Left hindlimb (tissue), 1 donor: Measurements from ENCODE around the gene CIB1.

Source experiments
- DNase-seq: peaks from one replicate; pipeline ENCODE4 v3.0.0-alpha.2; 2018

The CIB1 gene

DNA sequence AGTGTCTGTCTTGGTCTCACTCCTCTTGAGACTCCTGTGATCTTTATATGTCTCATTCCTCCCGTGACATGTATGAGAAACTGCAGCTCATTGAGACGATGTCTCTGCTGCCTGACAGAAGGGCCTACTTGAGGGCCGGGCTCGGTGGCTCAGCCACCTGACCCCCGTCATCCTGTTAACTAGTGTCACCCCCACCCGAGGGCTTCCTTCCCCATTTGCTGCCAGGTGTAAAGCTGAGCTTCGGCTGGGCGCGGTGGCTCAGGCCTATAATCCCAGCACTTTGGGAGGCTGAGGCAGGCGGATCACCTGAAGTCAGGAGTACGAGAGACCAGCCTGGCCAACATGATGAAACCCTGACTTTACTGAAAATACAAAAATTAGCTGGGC, 19.9 kb downstream of the CIB1 start:
- no peak for DNase-seq

DNA sequence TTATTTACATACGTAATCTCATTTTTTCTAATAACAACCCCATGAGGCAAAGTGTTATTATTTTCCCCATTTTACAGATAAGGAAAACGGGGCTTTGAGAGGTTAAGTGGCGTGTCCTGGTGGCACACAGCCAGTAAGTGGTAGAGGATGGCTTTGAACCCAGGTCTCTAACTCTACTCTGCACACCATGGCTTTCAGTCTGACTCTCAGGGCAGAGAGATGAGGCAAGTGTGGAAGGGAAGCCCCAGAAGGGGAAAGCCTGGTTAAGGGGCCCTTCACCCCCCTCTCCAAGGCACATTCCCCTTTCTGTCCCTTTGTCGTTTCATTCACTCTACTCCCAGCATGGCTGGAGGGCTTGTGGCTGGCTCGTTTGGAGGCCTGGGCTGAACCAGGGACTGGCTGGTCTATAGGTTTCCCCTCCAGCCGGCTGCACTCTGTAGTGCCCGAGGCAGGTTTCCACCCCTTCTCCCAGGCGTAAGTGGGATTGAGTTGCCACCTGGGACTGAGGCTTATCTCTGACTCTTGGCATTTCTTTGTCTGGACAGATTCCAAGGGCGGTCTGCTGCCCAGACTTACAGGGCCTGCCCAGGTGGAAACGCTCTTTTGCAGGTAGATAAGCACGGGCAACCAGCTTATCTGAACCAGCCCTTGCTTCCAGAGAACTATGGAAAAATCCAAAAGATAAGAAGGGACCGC, 20.5 kb downstream of the CIB1 start:
- no peak for DNase-seq

DNA sequence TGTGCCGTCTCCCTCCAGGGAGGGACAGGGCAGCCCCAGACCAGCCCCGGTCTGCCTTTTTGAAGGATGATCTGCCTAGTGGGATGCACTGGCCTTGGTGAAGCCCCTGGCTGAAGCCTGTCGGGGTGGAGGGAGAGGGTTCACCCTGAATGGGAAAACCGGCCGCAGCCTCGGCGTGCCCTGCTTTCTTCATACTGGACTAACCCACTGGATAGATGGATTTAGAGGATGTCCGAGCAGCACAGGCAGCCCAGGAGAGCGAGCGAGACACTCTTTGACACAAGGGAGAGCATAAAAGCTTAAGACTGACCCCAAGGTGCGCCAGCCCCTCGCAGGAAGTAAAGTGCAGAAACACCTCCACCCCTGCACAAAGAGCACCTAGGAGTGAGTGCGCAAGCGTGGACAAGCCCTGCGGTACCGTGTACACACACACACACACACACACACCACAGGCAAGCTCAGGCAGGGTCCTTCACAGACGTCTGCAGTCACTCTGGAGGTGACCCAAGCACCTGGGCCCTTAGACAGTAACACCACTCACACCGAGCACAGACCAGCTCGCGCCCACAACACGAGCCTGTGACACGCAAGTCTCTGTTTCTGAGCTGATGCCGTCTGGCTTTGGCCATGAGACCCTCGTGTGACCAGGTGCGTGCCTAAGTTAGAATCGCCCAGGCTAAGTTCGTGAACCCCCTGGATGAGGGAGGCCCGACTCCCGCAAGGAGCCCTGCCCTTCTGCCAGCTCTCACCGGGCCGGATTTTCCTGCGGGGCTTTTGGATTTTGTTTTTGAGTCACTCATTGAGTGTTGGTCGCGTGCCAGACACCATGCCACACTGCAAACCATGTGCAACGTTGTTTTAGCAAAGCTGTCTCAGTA, 21.3 kb downstream of the CIB1 start:
- no peak for DNase-seq

DNA sequence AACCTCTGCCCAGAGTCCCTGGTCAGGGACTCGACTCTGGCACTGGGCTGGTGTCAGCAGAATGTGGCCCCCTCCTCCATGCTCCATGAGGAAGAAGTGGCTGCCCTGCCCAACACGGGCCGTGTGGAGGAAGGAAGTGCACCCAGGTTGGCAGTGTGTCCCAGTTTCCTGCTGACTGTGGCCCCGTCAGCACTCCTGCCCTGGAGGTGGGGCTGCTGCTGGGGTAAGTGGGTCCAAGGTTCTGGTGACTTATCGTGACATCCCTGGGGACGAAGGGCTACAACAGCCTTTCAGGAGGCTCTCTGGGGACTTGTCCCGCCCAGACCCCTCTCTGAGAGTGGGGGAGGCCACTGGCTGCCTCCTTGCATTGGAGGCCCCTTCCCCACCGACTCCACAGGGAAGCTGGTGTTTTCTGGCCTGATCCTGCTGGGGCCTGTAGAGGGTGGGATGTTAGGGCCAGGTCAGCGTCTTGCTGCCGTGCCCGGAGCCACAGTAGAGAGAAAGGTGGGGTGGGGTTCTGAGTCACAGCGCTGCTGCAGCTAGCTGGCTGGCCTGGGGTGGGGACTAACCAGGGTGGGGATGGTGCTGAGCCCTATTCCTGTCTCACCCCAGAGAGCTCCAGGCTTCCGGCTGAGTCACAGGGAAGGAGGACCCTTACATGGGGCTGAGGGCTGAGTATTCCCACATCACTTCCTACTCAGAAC, 22.1 kb downstream of the CIB1 start:
- no peak for DNase-seq

DNA sequence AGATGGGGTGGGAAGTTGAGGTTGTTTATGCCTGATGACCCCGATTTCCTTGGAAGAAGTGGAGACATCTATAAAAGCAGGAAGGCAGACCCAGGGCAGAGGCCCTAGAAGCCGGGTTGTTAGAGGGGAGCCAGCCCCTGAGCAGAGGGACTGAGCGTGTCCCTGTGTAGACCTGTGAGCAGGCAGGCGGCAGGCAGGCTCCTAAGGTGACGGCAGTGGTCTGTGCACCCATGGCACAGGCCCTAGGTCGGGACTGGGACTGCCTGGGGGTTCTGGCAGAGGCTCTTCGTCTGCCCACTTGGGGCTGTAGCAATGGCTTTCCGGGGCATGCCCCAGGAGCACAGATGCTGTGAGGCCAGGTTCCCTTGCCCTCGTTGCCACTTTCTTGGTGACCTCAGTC, 22.7 kb downstream of the CIB1 start:
- DNase-seq = no peak

DNA sequence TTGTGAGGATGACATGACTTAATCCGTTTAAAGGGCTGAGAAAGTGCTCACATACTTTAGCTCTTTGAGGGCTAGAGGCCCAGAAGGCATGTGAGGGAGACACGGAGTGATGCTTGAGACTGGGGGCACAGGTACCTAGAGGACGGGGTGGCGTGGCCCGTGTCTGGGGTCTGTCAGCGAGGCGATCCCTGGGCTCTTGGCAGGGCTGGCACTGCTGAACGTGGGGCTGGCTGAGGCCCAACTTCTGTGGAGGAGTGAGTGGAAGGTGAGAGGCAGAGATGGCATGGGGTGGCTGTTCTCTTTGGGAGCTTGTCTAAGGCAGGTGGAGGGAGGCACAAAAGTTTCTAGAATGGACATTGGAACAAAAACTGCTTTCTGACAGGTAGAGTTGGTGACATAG, 23.1 kb downstream of the CIB1 start:
- DNase-seq = no peak

DNA sequence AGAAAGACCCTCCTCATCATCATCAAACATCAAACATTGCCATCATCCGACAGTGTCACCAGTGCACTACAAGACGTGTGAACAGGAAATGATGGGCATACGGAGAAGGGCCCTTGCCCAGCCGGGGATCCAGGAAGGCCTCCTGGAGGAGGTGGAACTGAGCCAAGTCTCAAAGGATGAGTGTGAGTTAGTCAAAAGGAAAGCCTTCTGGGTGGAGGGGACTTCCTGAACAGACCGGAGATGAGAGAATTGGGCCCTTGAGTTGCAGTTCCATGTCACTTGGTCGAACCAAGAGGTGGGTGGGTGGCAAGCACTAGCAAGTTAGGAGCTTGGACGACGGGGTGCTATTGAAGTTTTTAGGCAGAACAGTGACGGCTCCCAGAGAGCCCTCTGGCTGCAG, 24.1 kb downstream of the CIB1 start:
- DNase-seq = no peak

DNA sequence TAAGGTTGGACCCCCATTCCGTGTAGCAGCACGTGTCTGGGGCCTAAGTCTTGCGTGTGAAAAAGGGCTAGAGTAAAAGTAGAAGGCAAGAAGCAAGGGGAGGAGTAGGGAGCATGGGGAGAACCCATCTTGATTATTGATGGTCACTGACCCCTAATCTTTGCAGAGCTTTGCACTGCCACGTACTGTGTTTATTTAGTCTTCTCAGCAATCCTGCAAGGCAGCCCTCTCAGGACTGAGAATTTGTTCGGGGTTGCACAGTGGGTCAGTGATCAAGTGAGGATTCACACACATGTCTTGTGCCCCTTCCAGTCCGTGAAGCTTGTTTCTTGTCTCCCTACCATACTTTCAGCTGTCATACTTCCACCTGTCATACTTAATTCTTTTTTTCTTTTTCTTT, 25.4 kb downstream of the CIB1 start:
- no peak for DNase-seq

DNA sequence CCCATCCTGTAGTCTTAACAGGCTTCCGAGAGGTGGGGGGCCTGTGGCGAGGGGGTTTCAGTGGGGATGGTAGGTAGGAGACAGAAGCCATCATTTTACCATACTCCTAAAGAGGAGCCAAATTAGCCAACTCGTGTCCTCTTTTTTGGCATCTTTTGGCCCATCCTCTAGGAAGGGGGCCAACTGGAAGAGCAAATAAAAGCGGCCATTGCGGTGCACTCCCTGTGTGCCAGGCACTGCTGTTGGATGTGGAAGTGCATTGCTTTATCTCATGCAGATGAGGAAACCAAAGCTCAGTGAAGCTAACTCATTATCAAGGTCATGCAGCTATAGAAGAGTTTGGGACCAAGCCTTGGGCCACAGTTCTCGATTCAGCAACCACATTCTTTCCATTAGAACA, 26.5 kb downstream of the CIB1 start:
- no peak for DNase-seq

DNA sequence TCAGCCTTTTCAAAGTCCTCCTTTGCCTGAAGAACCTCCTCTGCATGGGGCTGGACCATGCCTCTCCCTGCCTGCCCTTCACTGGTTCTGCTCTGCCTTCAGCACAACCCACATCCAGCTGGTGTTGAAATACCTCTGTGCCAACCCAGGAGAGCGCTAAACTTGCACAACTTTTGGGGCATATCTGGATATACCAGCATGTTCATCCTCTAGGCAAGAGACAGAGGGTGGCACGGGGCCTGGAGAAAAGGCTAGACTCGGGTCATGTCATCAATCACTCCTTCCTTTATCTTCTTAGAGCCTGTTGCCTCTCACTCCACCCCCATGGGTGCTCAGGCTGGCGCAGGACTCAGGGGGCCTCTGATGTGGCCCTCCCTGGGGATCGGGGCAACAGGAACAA, 27.9 kb downstream of the CIB1 start:
- DNase-seq = no peak

DNA sequence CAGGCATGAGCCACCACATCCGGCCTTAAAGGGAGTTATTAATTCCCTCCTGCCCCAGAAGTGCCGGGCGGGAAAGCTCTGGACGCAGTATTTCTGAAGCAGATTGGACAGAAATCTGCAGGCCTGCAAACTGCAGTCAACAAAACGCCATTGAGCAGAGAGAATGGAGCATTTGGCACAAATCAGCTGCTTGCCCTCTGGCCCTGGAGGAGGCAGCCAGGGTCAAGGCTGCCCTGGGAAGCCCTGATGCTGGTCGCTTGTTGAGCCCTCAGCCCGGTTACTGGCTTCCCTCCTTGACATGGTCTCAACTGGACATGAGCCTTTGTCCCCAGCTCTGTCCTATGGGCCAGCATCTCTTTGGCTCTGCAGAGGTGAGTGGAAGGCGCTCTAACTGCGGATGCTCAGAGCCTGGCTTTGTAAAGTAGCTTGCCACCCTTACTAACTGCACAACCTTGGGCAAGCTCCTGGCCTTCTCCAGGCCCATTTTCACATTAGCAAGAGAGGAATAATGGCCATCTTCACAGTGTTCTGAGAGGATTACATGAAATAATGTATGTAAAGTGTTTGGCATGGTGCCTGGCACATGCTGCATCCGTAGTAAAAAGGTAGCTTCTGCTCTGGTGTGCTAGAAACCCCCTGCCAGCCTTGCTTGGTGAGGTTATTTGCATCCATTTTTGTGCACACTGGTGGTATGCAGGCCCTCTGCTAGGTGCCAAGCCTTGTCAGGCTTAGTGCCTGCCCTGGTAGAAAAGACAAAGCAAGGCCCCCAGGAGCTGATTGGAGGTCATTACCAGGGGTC, 28.5 kb downstream of the CIB1 start:
- no peak for DNase-seq

DNA sequence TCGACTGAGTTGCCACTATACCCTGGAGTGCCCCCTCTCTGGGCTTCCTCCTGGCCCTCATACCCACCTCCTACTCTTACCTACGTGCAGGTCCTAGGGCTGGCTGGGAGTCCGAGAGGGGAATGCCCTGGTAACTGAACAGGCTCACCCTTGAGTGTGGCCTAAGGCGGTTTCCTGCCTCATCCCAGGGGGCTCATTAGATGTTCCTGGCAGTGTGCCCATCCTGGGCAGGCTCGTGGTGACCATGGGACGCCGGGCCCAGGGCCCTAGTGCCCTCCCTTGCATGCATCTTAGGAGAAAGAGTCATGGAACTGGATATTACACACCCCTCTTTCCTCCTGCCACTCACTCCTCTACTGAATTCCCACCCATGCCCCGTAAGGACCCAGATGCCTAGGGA, 29.8 kb downstream of the CIB1 start:
- peak; percentile 74 for DNase-seq

DNA sequence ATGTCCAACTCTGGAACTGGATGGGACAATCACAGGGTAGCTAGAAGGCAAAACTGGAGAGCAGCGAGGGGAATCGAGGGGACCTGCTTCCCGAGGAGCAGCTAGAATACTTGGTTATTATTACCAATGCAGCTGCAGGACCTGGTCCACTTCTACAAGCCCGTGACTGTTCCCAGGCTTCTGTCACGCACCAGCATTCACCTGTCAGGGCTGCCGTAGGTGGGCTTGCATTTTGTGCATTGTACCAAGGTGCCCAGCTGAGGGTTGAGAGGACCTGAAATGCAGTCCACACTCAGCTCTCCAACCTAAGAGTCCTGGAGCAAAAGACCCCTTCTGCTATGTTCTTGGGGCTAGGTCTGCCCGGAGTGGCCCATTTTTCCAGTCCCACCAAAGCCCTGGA, 30.3 kb downstream of the CIB1 start:
- DNase-seq = no peak

DNA sequence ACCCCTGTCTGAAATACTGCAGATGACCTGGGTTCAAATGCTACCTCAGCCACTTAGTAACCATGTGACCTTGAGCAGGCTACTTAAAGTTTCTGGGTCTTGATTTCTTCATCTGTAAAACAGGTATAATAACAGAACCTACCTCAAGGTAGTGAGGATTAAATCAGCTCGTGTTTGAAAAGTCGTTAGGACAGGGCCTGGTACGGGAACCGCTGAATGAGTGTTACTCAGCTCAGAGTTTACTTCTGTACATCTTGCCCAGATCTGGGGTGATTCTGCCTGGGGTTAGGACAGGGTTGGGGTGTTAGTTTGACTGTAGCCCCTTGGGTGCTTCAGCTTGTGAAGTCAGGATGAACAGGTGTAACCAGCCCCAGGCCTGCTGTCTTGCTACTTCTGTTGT, 30.8 kb downstream of the CIB1 start:
- DNase-seq = no peak

DNA sequence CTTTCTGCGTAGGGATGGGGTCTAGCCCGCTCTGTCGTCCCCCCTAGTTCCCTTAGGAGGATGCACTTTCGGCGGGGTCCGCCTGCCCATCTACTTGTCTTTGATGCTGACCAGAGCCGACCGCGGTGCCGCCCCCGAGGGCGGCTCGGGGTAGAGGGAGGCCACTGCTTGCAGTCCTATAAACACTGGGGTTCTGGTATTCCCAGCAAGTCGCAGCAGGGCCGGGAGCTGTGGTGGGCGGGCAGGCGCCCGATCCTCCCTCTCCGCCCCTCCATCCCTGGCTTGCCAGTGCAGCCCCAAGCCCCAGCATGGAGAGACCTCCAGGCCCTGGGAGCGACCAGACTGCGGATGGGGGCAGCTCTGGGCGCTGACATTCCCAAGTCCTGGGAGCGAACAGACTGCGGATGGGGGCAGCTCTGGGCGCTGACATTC, 31.8 kb downstream of the CIB1 start:
- DNase-seq = no peak

DNA sequence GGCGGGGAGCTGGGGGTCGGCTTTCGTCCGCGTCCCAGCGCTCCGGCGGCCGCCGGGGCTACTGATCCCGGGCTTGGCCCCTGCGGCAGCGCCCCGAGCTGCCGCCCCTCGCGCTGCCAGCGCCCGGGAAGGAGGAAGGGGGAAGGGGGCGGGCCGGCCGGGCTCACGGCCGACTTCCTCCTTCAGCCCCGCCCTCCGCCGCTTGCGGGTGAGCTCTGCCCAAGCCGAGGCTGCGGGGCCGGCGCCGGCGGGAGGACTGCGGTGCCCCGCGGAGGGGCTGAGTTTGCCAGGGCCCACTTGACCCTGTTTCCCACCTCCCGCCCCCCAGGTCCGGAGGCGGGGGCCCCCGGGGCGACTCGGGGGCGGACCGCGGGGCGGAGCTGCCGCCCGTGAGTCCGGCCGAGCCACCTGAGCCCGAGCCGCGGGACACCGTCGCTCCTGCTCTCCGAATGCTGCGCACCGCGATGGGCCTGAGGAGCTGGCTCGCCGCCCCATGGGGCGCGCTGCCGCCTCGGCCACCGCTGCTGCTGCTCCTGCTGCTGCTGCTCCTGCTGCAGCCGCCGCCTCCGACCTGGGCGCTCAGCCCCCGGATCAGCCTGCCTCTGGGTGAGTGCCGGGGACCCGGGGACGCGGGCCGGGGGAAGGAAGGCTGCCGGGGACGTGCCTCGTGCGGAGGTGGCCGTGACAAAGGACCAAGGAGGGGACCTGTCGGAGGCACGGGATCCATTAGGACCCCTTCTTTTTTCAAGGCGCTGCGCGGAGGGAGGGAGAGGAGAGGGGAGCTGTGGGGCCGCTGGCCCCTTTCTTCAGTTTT, 32.4 kb downstream of the CIB1 start, which contains the start of gene SEMA4B:
Gene SEMA4B, plus strand, starts transcription at position 201 of the 814 bp plus-strand sequence. Its CDS starts 249 bp downstream, at position 450.
- peak; percentile 77 for DNase-seq

DNA sequence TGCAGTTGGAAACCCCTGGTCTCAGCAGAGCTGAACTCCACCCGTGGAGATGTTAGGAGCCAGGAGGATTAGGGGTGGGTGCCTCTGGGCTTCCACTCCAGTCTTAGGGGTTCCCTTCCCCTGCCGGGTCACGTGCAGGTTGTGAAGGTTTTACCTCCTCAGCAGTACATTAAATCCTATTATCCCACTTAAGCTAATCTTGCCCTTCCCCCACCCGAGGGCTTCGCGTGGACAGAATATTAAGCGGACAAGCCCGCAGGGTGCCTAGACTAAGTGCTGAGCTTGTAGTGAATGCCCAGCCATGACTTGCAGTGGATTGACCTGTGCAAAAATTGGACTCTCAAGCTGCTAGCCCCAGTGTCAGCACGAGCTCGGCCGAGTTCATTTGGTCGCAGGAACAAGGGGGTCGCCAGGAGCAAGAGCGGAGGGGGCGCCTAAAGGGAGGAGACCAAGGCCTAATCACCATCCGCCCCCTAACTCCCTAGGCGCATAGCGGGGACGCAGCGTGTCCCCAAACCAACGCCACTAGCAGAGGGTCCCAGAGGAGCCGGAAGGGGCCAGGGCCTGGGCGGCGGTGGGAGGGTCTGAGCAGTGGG, 33.1 kb downstream of the CIB1 start:
- DNase-seq = no peak

DNA sequence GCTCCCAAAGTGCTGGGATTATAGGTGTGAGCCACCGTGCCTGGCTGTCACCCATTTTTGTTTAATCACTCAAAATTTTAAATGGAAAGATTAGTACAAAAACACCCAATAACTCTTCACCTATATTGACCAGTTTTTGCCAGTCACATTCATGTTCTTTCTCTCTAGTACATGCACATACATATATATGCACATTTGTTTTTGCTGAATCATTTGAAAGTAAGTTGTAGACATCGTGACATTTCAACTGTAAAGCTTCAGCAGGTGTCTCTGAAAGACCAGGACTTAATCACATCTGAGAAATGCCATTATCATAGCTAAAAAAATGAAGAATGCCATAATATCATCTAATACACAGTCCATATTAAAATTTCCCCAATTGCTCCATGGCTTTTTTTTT, 39.1 kb downstream of the CIB1 start:
- no peak for DNase-seq

DNA sequence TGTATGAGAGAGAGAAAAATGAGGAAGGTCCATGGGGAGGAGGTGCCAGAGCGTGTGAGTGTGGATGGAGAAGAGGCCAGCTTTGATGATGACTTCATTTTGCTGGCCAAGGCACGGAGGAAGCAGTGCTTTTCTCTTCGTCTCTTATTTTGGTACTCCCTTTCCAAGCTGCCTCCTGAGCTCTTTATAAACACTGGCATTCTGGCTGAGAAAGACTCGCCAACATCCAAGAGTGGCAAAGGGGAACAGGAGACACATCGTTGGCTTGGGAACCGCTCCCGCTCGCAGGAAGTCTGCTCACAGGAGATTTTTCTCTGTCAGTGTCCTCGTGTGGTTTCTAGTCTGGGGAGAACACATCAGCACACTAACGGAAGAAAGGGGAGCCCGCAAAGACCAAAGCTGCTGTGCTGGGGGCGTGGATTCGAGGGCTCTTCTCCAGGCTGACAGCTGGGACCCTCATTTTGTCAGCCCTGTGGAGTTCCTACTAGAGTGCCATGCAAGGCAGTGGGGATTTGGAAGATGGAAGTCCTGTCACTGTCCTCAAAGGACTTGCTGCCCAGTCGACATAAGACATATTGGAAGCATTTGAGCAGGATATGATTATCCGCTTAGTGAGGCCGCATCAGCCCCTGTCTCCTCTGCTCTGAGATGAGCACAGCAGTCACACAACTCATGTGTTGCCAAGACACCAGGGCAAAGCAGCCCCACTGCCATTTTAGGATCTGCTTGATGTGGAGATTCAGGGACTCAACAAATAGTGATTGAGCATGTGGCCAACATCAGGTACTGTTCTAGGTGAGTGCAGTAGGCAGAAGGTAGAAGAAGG, 40.6 kb downstream of the CIB1 start:
- no peak for DNase-seq

DNA sequence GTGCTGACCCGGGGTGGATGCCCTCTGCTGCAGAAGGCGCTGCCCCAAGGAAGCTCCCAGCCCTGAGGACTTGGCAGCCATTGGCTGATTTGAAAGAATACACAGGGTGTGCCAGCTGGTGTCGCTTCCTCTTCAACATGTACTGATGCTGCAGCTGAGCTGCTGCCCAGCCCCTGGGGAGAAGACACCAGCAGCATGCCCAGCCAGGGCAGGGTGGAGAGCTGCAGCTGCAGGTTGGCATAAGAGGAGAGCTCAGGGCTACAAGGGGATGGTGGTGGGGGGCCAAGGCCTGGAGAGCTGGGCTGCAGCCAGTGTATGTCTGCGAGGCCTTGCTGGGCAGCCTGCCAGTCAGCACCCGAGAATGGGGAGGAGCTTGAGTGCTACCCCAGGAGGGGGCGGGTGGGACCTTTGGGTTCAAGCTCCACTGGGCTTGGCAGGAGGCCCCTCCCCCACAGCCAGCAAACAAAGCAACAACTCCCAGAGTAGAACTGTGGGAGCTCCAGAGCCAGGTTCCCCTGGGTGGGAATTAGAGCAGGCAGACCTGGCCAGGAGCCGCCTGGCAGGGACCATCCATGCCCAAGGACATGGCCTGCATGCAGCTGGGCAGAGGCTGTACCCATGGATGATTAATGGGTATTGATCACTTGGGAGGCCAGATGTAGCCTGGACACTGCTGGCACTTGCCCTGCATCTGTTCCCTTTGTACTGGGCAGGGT, 41.8 kb downstream of the CIB1 start:
- peak; percentile 60 for DNase-seq
